BLaER1 treated with 17β-estradiol and CSF1 and Interleukin-3, amounts not matched to agents 10 nM and 100 nM (cell line): Measurements from ENCODE around the gene CLEC4F.

Experiments
- H3K27ac ChIP-seq, 11 experiments: shearing (Covaris generic); formaldehyde crosslinking; 2 replicates each; pipeline ENCODE4 v1.8.1; 2022
- H3K27me3 ChIP-seq, 11 experiments: shearing (Covaris generic); formaldehyde crosslinking; 2 replicates each; pipeline ENCODE4 v1.8.1; 2022
- H3K36me3 ChIP-seq, 11 experiments: shearing (Covaris generic); formaldehyde crosslinking; 2 replicates each; pipeline ENCODE4 v1.8.1; 2022
- H3K4me1 ChIP-seq, 10 experiments: shearing (Covaris generic); formaldehyde crosslinking; 2 replicates each; pipeline ENCODE4 v1.8.1; 2022
- H3K4me2 ChIP-seq, 11 experiments: shearing (Covaris generic); formaldehyde crosslinking; 2 replicates each; pipeline ENCODE4 v1.8.1; 2022
- H3K4me3 ChIP-seq, 10 experiments: shearing (Covaris generic); formaldehyde crosslinking; 2 replicates each; pipeline ENCODE4 v1.8.1; 2022
- H3K9ac ChIP-seq, 11 experiments: shearing (Covaris generic); formaldehyde crosslinking; 2 replicates each; pipeline ENCODE4 v1.8.1; 2022
- H3K9me3 ChIP-seq, 11 experiments: shearing (Covaris generic); formaldehyde crosslinking; replicated peaks in 1 of 11; 2 replicates each; pipeline ENCODE4 v1.8.1; 2022
- H4K20me1 ChIP-seq, 11 experiments: shearing (Covaris generic); formaldehyde crosslinking; 2 replicates each; pipeline ENCODE4 v1.8.1; 2022
- Cebpa-rat ChIP-seq, 11 experiments: shearing (Covaris generic); IDR thresholded peaks; 2 replicates each; pipeline ENCODE4 v1.8.1; 2022

The CLEC4F gene

DNA sequence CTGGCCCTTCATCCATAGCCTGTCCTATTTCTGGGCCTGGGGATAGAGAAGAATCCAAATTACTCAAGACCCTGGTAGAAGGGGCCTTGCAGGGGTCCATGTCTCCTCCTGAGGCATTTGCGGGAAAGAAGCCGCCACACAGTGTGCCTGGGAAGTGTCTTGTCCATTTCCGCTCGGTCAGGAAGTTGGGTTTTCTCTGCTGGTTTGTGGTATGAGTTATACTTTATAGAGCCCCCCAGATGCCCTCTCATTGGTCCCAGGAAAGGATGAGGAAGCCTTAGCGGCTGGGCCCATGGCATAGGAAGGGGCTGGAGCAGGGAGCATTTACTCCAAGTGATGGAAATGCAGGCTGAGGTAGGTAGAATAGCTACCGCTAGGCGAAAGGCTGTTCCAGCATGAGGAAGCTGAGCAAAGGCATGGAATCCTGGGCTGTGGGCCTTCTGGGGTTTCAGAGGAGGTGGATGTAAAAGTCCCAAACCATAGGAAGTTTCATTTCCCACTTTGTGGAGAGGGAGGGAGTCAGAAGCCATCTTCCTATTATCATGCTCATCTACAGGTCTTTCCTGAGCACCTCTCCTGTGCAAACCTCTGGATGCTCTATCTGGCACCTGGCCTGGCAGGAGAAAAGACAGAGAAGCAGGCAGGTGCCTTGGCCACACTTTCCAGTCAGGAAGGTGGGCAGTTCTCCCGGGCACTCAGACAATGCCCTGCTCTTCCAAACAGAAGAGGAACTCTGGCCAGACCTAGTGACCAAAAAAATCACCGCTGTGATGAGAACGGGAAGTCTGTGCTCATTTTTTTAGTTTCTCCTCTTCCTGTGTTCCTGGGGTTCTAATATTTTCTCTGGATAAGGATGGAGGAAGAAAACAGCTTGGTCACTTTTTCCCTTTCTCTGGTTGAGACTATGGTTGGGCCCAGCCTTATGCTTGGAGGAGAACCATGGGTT is 17.9 kb upstream of the CLEC4F start:
- H3K9me3 ChIP-seq, result peaks cover 4 to 12% (median 10%) of the 10 kb centered on the region in 11 experiments; a peak in 19 of 22 replicates
- H3K27me3 ChIP-seq, result no peaks in the 10 kb centered on the region
- no peak overlapping the region for H3K4me3 ChIP-seq
- peak overlapping the region in 6 of 11 experiments; percentile 9 to 76 (median 60); a peak in 10 of 22 replicates for H3K4me2 ChIP-seq
- H3K4me1 ChIP-seq, result peaks cover 0 to 42% (median 22%) of the 10 kb centered on the region in 10 experiments; a peak in 16 of 20 replicates
- H3K27ac ChIP-seq, result no peak overlapping the region
- no peaks in the 10 kb centered on the region for H4K20me1 ChIP-seq
- TF ChIP-seq Cebpa-rat (IDR thresholded peaks at IDR 0.05), result no peak
- no peaks in the 10 kb centered on the region for H3K36me3 ChIP-seq
- no peak overlapping the region for H3K9ac ChIP-seq

DNA sequence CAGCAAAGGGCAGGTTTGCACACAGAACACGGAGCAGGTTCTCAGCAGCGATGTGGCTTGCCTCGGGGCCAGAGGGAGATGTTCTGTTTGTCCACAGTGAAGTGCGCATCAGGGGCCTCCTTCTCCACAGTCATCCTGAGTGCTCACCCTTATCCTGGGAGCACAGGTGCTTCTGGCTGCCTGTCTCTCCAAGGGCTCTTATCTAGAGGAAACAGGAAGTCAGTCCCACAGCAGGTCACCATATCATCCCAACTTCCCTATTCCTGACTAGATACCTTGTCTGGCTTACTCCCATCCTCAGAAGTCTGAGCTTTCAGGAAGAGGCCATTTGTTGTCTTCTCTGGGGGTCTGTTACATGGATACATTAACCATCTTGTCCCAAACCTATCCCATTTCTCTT is 15.2 kb upstream of the CLEC4F start, which contains the start of gene CD207:
CD207 (minus strand) TSS at position 174 of the 400 bp plus-strand sequence; CDS start at position 134, 40 bp downstream.
- Histone ChIP-seq H3K4me3 (no peak within 1 kb of the TSS), H3K27me3 (no peaks in the 10 kb centered on the region), H3K4me2 (peak within 1 kb of the TSS in 8 of 11 experiments; percentile 3 to 46 (median 16); a peak in 8 of 22 replicates), H3K4me1 (peaks cover 7 to 58% (median 30%) of the 10 kb centered on the region in 10 experiments; a peak in 18 of 20 replicates), H3K36me3 (no peaks in the 10 kb centered on the region), H3K9ac (no peak within 1 kb of the TSS), H3K9me3 (no peaks in the 10 kb centered on the region), H4K20me1 (no peaks in the 10 kb centered on the region), H3K27ac (no peak within 1 kb of the TSS)
- no peak for TF ChIP-seq Cebpa-rat (IDR thresholded peaks at IDR 0.05)

DNA sequence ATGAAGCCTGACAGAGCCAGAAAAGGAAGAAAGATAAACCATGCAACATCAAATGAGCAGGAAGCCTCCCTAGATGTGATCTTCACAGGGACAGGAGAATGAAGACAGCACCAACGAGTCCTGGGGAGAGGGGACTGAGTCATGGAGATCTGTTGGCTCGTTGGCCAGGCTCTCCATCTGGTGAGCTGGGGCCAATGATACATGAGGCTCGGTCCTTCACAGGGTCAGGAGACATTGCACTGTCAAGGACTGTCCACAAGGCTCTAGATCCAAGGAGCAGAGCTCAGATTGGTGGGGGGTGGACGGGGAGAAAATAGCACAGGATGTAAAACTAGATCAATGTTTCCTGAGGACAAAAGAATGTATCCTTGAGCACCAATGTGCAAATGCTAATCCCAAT is 14.5 kb upstream of the CLEC4F start:
- H3K4me1 ChIP-seq, result peaks cover 9 to 63% (median 35%) of the 10 kb centered on the region in 10 experiments; a peak in 18 of 20 replicates
- H3K4me3 ChIP-seq, result no peak overlapping the region
- H3K27me3 ChIP-seq, result no peaks in the 10 kb centered on the region
- peak overlapping the region in 8 of 11 experiments; percentile 3 to 46 (median 16); a peak in 7 of 22 replicates for H3K4me2 ChIP-seq
- H4K20me1 ChIP-seq, result no peaks in the 10 kb centered on the region
- TF ChIP-seq Cebpa-rat (IDR thresholded peaks at IDR 0.05), result no peak
- H3K9ac ChIP-seq, result no peak overlapping the region
- no peaks in the 10 kb centered on the region for H3K36me3 ChIP-seq
- H3K27ac ChIP-seq, result no peak overlapping the region
- no peaks in the 10 kb centered on the region for H3K9me3 ChIP-seq

DNA sequence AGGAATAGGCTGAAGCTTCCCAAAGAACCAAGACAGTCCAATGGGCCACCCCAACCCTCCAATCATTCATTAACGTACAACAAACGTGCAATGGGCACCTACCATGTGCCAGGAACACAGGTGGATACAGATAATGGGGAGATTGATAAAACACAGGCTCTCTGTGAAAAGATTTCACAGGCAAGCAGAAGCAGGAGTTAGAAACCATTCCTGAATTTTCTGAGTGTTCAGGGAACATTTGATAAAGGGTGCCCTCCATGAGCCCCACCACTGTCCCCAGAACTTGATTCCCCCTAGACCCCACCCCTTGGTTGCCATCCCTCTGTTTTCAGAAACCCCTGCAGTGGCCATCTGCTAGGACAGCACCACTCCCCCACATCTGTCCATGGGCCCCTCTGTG is 13.7 kb upstream of the CLEC4F start:
- Histone ChIP-seq H3K36me3 (no peaks in the 10 kb centered on the region), H3K4me2 (peak overlapping the region in 6 of 11 experiments; percentile 3 to 46 (median 23); a peak in 8 of 22 replicates), H3K9me3 (no peaks in the 10 kb centered on the region), H4K20me1 (no peaks in the 10 kb centered on the region), H3K4me1 (peaks cover 16 to 66% (median 43%) of the 10 kb centered on the region in 10 experiments; a peak in 18 of 20 replicates), H3K27ac (no peak overlapping the region), H3K27me3 (no peaks in the 10 kb centered on the region), H3K4me3 (no peak overlapping the region), H3K9ac (no peak overlapping the region)
- TF ChIP-seq Cebpa-rat (IDR thresholded peaks at IDR 0.05), result no peak

DNA sequence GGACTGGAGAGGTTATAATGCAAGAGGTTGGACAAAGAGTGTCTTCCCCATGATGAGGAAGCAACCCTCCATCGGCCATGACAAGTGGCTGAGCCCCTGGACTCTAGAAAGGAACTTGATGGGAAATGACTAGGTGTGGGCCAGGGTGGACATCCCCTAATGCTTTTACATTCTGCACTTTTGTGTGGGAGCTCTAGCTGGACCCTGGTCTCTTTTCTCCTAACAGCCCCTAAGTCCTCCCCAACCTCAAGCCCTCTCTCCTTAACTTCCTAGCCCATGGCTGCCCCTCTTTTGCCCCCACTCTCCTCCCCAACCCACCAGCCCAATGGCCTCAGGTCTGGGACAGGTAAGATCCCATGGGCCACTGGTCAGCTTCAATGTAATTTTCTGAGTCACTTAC is 12.8 kb upstream of the CLEC4F start:
- no peaks in the 10 kb centered on the region for H3K9me3 ChIP-seq
- H3K4me2 ChIP-seq, result peak overlapping the region in 1 of 11 experiments; percentile 72; a peak in 1 of 22 replicates
- no peak for TF ChIP-seq Cebpa-rat (IDR thresholded peaks at IDR 0.05)
- peaks cover 16 to 66% (median 43%) of the 10 kb centered on the region in 10 experiments; a peak in 18 of 20 replicates for H3K4me1 ChIP-seq
- H4K20me1 ChIP-seq, result no peaks in the 10 kb centered on the region
- no peak overlapping the region for H3K9ac ChIP-seq
- no peaks in the 10 kb centered on the region for H3K36me3 ChIP-seq
- no peak overlapping the region for H3K27ac ChIP-seq
- H3K27me3 ChIP-seq, result no peaks in the 10 kb centered on the region
- no peak overlapping the region for H3K4me3 ChIP-seq

DNA sequence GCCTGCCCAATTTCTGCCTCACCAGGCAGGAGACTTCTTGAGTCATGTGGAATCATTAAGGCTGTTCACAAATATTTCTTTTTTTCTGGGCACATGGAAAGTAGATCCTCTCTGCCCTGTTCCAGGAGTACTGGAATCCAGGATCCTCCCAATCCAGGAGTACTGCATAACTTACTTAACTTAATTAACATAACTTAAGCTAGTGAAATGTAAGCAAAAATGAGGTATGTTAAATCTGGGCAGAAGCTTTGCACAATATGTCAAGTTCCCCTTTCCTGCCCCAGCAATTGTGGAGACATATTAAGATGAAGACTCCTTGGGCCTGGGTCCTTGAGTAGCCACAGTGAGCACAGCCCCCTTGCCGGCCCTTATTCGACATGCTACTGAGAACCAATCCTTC is 12.0 kb upstream of the CLEC4F start:
- Histone ChIP-seq H3K27ac (no peak overlapping the region), H3K27me3 (no peaks in the 10 kb centered on the region), H3K9me3 (no peaks in the 10 kb centered on the region), H3K36me3 (no peaks in the 10 kb centered on the region), H4K20me1 (no peaks in the 10 kb centered on the region), H3K9ac (no peak overlapping the region), H3K4me2 (peak overlapping the region in 6 of 11 experiments; percentile 24 to 72 (median 34); a peak in 7 of 22 replicates), H3K4me1 (peaks cover 11 to 63% (median 42%) of the 10 kb centered on the region in 10 experiments; a peak in 18 of 20 replicates), H3K4me3 (no peak overlapping the region)
- no peak for TF ChIP-seq Cebpa-rat (IDR thresholded peaks at IDR 0.05)

DNA sequence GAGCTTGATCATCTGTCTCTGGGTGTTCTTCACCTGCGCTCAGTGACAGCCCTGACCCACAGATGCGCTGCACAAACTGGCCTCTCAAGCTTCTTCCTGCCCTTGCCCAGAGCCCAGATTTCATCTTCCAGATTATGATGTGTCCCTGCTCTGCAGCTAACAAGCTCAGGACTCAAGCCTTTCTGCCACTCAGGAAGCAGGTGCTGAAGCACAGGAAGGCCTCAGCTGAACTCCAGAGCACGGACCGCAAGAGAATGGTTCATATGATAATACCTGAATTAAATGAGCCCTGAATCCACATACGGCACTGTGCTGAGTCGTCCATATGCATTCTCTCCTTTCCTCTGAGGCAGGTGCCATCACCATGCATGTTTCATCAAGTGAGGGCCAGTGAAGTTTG is 11.5 kb upstream of the CLEC4F start:
- Histone ChIP-seq H3K9ac (no peak overlapping the region), H3K4me3 (no peak overlapping the region), H3K36me3 (no peaks in the 10 kb centered on the region), H3K9me3 (no peaks in the 10 kb centered on the region), H3K4me1 (peaks cover 11 to 67% (median 44%) of the 10 kb centered on the region in 10 experiments; a peak in 19 of 20 replicates), H3K27me3 (no peaks in the 10 kb centered on the region), H3K4me2 (peak overlapping the region in 10 of 11 experiments; percentile 6 to 72 (median 28); a peak in 14 of 22 replicates), H4K20me1 (no peaks in the 10 kb centered on the region), H3K27ac (no peak overlapping the region)
- no peak for TF ChIP-seq Cebpa-rat (IDR thresholded peaks at IDR 0.05)

DNA sequence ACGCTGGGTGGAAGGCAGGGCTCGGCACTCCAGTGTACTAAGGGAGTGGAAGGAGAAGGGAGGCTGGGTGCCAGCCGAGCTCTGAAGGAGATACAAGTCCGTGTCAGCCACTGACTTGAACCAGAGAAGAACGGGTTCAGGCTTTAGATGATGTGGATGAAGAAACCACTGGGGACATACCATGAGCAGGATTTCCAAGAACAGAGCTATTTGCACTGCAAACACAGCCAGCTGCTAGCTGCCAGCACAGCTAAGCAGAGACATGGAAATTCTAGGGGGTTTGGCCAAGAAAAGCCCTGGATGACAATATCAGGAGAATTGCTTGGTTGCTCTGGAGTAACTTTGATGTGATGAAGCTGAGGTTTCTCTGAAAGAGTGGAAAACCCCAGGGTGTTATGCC is 10.0 kb upstream of the CLEC4F start:
- Histone ChIP-seq H3K27ac (no peak overlapping the region), H3K4me3 (no peak overlapping the region), H3K4me2 (peak overlapping the region in 6 of 11 experiments; percentile 17 to 62 (median 44); a peak in 10 of 22 replicates), H3K4me1 (peaks cover 11 to 68% (median 47%) of the 10 kb centered on the region in 10 experiments; a peak in 19 of 20 replicates), H3K27me3 (no peaks in the 10 kb centered on the region), H4K20me1 (no peaks in the 10 kb centered on the region), H3K9me3 (no peaks in the 10 kb centered on the region), H3K36me3 (no peaks in the 10 kb centered on the region), H3K9ac (no peak overlapping the region)
- no peak for TF ChIP-seq Cebpa-rat (IDR thresholded peaks at IDR 0.05)

DNA sequence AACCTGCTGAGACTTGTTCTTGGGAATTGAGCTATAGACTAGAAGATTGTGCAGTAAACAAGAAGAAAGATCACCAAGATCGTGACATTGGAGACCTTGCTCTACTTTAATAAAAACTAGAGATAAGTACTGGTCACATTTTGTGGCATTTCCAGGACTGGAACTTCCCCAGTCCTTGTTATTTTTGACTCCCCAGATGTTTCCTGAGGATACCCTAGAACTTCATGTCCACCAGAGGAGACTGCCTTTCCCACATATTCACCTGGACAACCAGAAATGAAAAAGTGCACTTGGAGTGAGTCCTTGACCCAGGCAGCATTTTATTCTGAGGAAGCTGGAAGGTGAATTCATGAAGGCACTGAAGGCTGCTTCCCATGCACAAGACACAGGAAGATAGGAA is 9.5 kb upstream of the CLEC4F start:
- H3K27me3 ChIP-seq, result no peaks in the 10 kb centered on the region
- no peak for TF ChIP-seq Cebpa-rat (IDR thresholded peaks at IDR 0.05)
- H3K4me2 ChIP-seq, result peak overlapping the region; percentile 17 to 65 (median 39)
- no peaks in the 10 kb centered on the region for H3K36me3 ChIP-seq
- no peak overlapping the region for H3K4me3 ChIP-seq
- H3K4me1 ChIP-seq, result peaks cover 11 to 63% (median 44%) of the 10 kb centered on the region in 10 experiments; a peak in 19 of 20 replicates
- no peaks in the 10 kb centered on the region for H4K20me1 ChIP-seq
- H3K9me3 ChIP-seq, result no peaks in the 10 kb centered on the region
- H3K27ac ChIP-seq, result no peak overlapping the region
- no peak overlapping the region for H3K9ac ChIP-seq
